NCI-H748 (cell line): ENCODE measurements around the gene SLC25A44.
A peak's percentile ranks its signal among the peaks of the same experiment; 100 is the strongest.
"Not testable (repeated sequence)": the region's sequence is repeated elsewhere in the genome, so short reads cannot be mapped to it uniquely, and the experiment has no call there.

Experiments
- DNase-seq: peaks from one replicate; lab custom pipeline; 2025; ENCODE audit not compliant: unreplicated experiment; lab: John Stamatoyannopoulos, UW

Gene SLC25A44

DNA sequence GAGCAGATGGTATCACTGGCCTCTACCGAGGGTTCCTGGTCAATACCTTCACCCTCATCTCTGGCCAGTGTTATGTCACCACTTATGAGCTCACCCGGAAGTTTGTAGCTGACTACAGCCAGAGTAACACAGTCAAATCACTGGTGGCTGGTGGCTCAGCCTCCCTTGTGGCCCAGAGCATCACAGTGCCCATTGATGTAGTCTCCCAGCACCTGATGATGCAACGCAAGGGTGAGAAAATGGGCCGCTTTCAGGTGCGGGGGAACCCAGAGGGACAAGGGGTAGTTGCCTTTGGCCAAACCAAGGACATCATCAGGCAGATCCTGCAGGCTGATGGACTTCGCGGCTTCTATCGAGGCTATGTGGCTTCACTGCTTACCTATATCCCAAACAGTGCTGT, 6.1 kb downstream of the SLC25A44 start:
- DNase-seq, result no peak

DNA sequence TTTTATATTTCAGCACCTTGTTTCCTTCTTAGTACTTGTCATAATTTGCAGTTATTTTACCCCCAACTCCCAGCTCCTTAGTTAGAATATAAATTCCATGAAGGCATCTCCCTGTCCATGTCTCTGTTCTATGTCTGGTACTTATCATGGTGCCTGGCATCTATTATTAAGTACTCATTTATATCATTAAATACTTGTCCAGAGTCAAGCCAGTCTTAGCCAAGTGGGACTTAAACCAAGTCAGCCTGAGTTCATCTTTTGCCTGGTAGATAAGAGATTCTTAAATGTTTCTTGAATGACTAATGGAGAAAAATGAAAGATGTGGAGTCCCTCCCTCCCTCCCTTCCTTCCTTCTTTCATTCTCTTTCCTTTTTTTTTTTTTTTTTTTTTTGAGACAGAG, 9.4 kb downstream of the SLC25A44 start:
- no peak for DNase-seq

GRCh38 chr1:156204686-156205085, 10.8 kb downstream of the SLC25A44 start:
- no peak for DNase-seq

DNA sequence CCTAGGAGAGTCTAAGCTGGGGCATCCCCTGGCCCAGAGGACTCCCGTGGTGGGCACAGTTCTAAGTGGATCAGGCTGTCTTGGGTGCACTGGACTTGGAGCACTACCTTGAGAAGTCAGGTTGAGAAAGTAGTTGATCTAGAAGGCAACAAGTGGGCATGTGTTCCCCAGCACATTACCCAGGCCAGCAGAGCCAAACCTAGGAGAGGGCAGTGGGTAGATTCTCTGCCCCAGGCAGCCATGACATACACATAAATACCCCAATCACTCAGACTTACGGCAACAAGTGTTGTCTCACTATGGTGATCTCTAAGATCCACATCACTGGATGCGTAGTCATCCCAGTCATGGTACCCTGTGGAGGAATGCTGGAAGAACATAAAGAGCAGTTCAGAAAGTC, 17.3 kb downstream of the SLC25A44 start:
- no peak for DNase-seq

- DNase-seq, result peak; percentile 19
These were observed 18.2 kb downstream of the SLC25A44 start for GRCh38 chr1:156212130-156212529.

- peak; percentile 97 for DNase-seq
These were observed 19.1 kb downstream of the SLC25A44 start, which contains the start of gene PMF1 for GRCh38 chr1:156212833-156213643. Gene PMF1 (plus strand): TSS chr1:156213007. CDS start chr1:156213016, 9 bp downstream.

DNA sequence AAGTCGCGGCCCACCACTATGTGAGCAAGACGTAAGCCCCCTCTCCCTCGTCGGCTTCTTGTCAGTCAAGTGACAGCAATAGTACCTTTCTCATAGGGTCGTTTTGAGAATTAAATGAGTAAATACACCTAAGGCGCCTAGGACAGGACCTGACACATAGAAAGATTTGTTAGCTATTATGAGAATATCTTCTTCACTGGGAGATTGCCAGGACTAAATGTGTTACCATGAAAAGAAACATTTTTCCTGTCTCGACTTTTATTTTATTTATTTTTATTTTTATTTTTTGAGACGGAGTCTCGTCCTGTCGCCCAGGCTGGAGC, 19.7 kb downstream of the SLC25A44 start:
- DNase-seq, result no peak

GRCh38 chr1:156214024-156214748, 20.3 kb downstream of the SLC25A44 start:
- DNase-seq, result peak; percentile 12

DNA sequence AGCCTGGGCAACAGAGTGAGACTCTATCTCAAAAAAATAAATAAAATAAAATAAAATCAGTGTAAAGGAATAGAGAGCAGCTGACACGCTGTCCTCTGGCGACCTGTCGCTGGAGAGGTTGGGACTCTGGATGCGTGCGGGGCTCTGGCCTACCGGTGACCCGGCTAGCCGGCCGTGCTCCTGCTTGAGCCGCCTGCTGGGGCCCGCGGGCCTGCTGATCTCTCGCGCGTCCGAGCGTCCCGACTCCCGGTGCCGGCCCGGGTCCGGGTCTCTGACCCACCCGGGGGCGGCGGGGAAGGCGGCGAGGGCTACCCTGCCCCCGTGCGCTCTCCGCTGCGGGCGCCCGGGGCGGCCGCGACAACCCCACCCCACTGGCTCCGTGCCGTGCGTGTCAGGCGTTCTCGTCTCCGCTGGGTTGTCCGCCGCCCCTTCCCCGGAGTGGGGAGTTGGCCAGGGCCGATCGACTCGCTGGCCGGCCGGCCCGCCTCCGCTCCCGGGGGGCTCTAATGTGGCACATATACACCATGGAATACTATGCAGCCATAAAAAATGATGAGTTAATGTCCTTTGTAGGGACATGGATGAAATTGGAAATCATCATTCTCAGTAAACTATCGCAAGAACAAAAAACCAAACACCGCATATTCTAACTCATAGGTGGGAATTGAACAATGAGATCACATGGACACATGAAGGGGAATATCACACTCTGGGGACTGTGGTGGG, 22.6 kb downstream of the SLC25A44 start:
- DNase-seq, result not testable (repeated sequence)

GRCh38 chr1:156217871-156218270, 24.0 kb downstream of the SLC25A44 start:
- no peak for DNase-seq

- no peak for DNase-seq
These were observed 26.3 kb downstream of the SLC25A44 start for GRCh38 chr1:156220226-156220625.

DNA sequence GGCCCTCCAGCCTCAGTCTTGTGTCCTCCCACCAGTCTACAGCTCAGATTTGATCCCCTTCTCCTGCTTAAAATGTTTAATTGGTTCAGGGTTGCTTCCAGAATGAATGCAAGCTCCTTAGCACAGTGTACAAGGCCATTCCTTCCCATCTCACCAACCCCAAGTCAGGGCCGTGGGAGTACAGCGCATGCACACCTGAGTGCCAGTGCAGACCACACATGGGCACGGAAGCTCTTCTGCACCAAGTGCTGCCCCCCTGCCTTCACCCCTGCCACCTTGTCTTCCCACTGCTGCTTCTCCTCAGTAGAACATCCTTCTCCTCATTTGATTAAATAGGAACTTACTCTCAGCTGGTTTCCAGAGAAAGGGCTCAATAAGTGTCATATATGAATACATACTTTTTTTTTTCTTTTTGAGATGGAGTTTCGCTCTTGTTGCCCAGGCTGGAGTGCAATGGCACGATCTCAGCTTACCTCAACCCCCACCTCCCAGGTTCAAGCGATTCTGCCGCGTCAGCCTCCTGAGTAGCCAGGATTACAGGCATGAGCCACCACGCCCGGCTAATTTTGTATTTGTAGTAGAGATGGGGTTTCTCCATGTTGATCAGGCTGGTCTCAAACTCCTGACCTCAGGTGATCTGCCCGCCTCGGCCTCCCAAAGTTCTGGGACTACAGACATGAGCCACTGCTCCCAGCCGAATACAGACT, 28.2 kb downstream of the SLC25A44 start:
- no peak for DNase-seq

DNA sequence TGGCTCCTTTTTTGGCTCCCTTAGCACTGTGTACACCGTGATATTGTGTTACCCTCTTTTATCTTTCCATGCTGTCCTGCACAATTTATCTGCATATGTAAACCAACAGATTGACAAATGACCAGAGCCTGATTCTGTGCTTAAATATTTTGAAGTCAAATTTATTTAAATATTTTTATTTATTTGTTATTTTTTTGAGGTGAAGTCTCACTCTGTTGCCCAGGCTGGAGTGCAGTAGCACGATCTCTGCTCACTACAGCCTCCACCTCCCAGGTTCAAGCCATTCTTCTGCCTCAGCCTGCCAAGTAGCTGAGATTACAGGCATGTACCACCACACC, 31.7 kb downstream of the SLC25A44 start:
- no peak for DNase-seq

DNA sequence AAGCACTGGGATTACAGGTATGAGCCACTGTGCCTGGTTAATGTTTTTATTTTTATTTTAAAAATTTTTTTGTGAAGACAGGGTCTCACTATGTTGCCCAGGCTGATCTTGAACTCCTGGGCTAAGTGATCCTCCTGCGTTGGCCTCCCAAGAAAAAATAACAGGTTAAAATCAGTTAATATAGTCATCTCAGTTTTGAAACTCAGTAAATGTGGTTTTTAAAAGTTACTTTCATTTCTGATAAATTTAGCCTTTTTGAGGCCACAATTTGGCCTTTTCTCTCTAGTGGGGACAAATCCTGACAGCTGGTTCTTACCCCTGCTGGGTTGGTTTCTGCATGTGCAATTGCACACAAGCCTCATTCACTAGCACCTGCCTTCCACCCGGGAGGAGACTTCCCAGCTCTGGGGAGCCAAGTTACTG, 32.2 kb downstream of the SLC25A44 start:
- no peak for DNase-seq

- DNase-seq, result no peak
These were observed 32.9 kb downstream of the SLC25A44 start for GRCh38 chr1:156226782-156227181.

DNA sequence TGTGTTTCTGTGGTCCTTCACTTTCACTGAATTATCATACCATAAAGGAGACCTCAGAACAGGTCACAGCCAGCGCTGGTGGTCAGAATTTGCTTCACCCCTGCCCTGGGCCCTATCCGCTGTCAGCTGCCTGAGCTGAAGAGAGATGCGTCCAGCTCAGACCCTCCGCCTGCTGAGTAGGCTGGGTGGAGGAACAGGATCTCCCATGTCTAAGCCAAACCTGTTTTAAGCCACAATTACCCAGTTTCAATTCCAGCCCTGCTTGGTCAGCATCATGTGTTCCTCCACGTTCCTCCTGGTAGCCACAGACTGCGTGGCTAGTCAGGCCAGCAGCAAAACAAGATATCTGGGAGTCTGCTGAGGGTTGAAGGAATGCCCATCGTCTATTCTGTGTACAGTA, 34.6 kb downstream of the SLC25A44 start:
- DNase-seq, result no peak

- DNase-seq, result no peak
These were observed 36.0 kb downstream of the SLC25A44 start for GRCh38 chr1:156229809-156230472.

DNA sequence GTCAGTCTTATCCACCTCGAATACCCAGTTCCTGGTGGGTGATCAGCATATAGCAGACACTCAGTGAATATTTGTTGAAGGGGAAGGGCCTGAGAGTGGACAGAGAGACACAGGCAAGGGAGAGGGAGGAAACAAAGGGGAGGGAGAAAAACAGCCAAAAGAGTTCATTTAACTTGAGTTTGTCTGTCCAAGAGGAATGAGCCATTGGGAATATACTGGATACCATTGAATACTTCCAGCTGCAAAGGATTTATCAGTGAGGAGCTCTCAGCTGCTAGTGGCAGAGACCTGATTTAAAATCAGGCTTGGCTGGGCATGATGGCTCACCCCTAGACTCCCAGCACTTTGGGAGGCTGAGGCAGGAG, 36.6 kb downstream of the SLC25A44 start:
- no peak for DNase-seq

DNA sequence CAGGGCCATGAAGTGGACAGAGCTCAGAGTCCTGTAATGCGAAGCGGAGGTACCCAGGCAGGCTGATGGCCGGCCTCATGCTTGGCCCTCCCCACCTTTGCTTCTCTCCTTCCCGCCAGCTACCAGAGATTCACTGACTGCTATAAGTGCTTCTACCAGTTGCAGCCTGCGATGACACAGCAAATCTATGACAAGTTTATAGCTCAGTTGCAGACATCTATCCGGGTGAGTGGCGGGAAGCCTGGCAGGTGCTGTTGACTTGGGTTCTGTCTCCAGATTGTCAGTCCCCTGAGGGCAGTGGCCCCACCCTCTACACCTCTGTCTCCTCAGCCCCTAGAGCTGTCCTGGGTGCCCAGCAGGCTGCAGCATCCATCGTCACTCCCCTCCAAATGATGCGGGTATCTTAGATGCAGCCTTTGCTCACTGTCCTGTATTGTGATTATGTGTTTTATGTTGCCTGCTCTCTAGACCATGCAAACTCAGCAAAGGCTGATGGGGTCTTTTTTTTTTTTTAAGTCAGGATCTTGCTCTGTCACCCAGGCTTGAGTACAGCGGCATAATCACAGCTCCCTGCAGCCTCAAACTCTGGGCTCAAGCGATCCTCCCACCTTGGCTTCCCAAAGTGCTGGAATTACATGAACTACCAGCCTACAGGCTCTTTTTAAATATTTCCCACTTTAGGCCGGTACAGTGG, 38.4 kb downstream of the SLC25A44 start:
- no peak for DNase-seq

GRCh38 chr1:156233426-156234127, 39.7 kb downstream of the SLC25A44 start:
- DNase-seq, result no peak
